ENCODE measurements around the gene ALDH1B1.

The ALDH1B1 gene

GRCh38 chr9:38443181-38443580 lies 50.7 kb downstream of the ALDH1B1 start:
- DNase-seq: no peak

DNA sequence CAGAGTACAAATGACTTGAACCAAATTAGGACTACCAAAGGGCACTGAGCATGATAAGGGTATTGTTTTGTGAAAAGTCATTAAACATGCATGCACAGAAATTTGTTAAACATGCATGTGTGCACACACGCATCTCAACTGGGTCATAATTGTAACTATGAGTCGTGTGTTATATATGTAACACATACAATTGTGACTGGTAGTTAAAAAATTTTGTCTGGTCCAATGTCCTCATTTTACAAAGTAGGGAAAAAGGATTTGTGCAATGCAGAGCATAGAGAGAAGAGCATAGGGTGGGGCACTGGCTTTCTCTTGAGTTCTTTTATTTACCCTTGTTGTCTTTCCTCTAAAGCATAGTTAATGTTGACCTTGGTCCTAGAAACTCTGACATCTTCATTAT lies 51.1 kb downstream of the ALDH1B1 start:
- no peak for DNase-seq

DNA sequence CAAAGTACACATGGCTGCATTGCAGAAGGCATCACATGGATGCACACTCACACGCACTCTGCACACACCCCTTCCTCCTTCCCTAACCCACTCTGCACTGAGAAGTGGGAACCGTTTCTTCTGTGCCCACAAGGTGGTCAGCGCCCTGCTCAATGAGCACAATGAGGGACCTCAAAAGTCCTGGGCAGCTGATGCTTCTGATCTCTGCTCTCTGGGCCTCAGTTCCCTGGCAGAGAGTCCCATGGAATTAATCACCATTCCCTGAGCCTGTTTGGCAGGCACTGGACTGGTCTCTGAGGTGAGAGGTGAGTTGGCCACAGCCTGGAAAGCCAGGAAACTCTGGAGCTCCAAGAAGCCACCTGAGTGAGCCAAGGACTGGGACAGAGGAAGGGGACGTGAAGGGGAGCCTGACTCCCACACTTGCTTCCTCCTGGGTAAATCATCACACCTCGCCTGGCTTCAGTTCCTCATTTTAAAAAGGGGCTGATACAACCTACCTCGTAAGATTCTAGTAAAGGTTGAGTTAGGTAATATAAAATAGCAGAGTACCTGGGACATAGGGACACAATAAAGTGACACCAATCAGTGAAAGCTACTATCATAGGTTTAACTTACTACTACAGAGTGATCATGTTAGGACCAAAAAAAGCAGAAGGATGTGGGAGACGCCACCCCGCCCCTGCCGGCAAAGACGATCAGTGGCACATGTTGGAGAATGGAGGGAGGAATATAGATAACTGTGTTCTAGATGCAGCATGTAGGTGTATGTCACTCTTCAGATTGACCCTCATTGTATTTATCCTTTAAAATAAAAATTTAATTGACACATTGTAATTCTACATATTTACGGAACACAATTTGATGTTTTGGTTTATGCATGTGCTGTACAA lies 52.9 kb downstream of the ALDH1B1 start:
- DNase-seq: no peak

DNA sequence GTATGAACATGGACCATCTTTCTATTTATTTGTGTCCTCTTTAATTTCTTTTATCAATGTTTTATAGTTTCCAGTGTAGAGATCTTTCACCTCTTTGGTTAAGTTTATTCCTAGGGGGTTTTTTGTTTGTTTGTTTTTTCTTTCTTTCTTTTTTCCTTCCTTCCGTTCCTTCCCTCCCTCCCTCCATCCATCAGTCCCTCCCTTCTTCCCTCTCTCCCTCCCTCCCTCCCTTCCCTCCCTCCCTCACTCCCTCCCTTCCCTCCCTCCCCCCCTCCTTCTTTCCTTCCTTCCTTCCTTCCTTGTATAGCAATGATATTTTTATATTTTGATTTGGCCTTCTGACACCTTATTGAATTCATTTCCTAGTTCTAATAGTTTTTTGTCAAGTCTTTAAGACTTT lies 55.2 kb downstream of the ALDH1B1 start:
- no peak for DNase-seq

Data from CD4-positive, alpha-beta T cell treated with Interleukin-17A for 1 hour (primary cell).